Trophoblast cell (in vitro differentiated cells and primary cell): ENCODE measurements around the gene TNK1.

Experiments
- DNase-seq, 2 donors: peaks; one replicate each; pipeline ENCODE4 v3.0.0-alpha.2; 2016
- H2AFZ ChIP-seq: 2 replicates; pipeline ENCODE4 v1.6.1; 2013; ENCODE audit warnings: low read length, moderate library complexity, mild to moderate bottlenecking; ENCODE audit not compliant: insufficient read depth, poor library complexity
- H2AK5ac ChIP-seq: 2 replicates; pipeline ENCODE4 v1.6.1; 2013; ENCODE audit warnings: mild to moderate bottlenecking, low read length
- H2BK120ac ChIP-seq: 2 replicates; pipeline ENCODE4 v1.6.1; 2013; ENCODE audit warnings: low read length, mild to moderate bottlenecking, moderate library complexity; ENCODE audit not compliant: insufficient read depth, poor library complexity
- H2BK12ac ChIP-seq: 2 replicates; pipeline ENCODE4 v1.6.1; 2013; ENCODE audit warnings: mild to moderate bottlenecking, low read length, moderate library complexity
- H2BK5ac ChIP-seq: 2 replicates; pipeline ENCODE4 v1.6.1; 2013; ENCODE audit warnings: low read length, low read depth, moderate library complexity, mild to moderate bottlenecking; ENCODE audit not compliant: poor library complexity
- H3K14ac ChIP-seq: 2 replicates; pipeline ENCODE4 v1.6.1; 2013; ENCODE audit warnings: mild to moderate bottlenecking, low read length
- H3K18ac ChIP-seq: 2 replicates; pipeline ENCODE4 v1.6.1; 2013; ENCODE audit warnings: mild to moderate bottlenecking, low read length
- H3K23ac ChIP-seq: 2 replicates; pipeline ENCODE4 v1.6.1; 2013; ENCODE audit warnings: low read length
- H3K27ac ChIP-seq: 2 replicates; pipeline ENCODE4 v1.5.1; 2013; ENCODE audit warnings: low read depth, mild to moderate bottlenecking, inconsistent platforms, low read length, moderate library complexity
- H3K27me3 ChIP-seq: 2 replicates; pipeline ENCODE4 v1.6.1; 2013; ENCODE audit warnings: inconsistent platforms, mild to moderate bottlenecking, low read length, moderate library complexity; ENCODE audit not compliant: insufficient read depth
- H3K36me3 ChIP-seq, 2 experiments: 1 replicate in 1 of 2; 2 replicates in 1 of 2; pipeline ENCODE4 v1.6.1; 2013; ENCODE audit warnings: low read length in 2 of 2, mild to moderate bottlenecking in 2 of 2, moderate library complexity in 1 of 2; ENCODE audit not compliant: insufficient read depth in 2 of 2, control insufficient read depth in 1 of 2
- H3K4ac ChIP-seq: 2 replicates; pipeline ENCODE4 v1.6.1; 2013; ENCODE audit warnings: low read depth, mild to moderate bottlenecking, low read length, moderate library complexity
- H3K4me1 ChIP-seq, 2 experiments: 1 replicate in 1 of 2; 2 replicates in 1 of 2; pipeline ENCODE4 v1.6.1; 2013; ENCODE audit warnings: low read length in 2 of 2, mild to moderate bottlenecking in 2 of 2, moderate library complexity in 1 of 2; ENCODE audit not compliant: insufficient read depth in 2 of 2, control insufficient read depth in 1 of 2
- H3K4me2 ChIP-seq: 2 replicates; pipeline ENCODE4 v1.6.1; 2013; ENCODE audit warnings: inconsistent platforms, mild to moderate bottlenecking, low read length, moderate library complexity
- H3K4me3 ChIP-seq: 2 replicates; pipeline ENCODE4 v1.5.1; 2013; ENCODE audit warnings: mild to moderate bottlenecking, low read depth, low read length, inconsistent platforms
- H3K79me1 ChIP-seq: one replicate; pipeline ENCODE4 v1.6.1; 2013; ENCODE audit warnings: low read length
- H3K79me2 ChIP-seq: 2 replicates; pipeline ENCODE4 v1.6.1; 2013; ENCODE audit warnings: low read length, mild to moderate bottlenecking; ENCODE audit not compliant: control insufficient read depth, insufficient read depth, poor library complexity
- H3K9ac ChIP-seq: 2 replicates; pipeline ENCODE4 v1.6.1; 2013; ENCODE audit warnings: mild to moderate bottlenecking, low read length
- H3K9me3 ChIP-seq: 2 replicates; pipeline ENCODE4 v1.6.1; 2013; ENCODE audit warnings: low read depth, mild to moderate bottlenecking, control low read depth, inconsistent platforms, low read length; ENCODE audit not compliant: insufficient read depth
- H4K12ac ChIP-seq: 2 replicates; pipeline ENCODE4 v1.6.1; 2013; ENCODE audit warnings: low read depth, mild to moderate bottlenecking, low read length, moderate library complexity
- H4K8ac ChIP-seq: 2 replicates; pipeline ENCODE4 v1.6.1; 2013; ENCODE audit warnings: low read depth, mild to moderate bottlenecking, low read length, moderate library complexity
- H4K91ac ChIP-seq: one replicate; pipeline ENCODE4 v1.6.1; 2013; ENCODE audit warnings: low read depth, mild to moderate bottlenecking, low read length, moderate library complexity
- WGBS: extraction: QIAGEN DNeasy Blood & Tissue Kit; methylation state at CpG from one replicate; pipeline ENCODE4 v1.1.7; 2013; ENCODE audit warnings: missing lambda C conversion rate; ENCODE audit not compliant: insufficient read length, insufficient coverage; ENCODE audit errors: extremely low coverage; 5-methylcytosine and 5-hydroxymethylcytosine counted together

Gene TNK1

GRCh38 chr17:7423679-7424078 is 42.8 kb downstream of the TNK1 start:
- H2BK5ac ChIP-seq: no peak overlapping the region
- H3K27ac ChIP-seq: no peak overlapping the region
- H2AFZ ChIP-seq: no peak overlapping the region
- no peaks in the 10 kb centered on the region for H3K36me3 ChIP-seq
- H4K91ac ChIP-seq: no peak overlapping the region
- peaks cover 4% of the 10 kb centered on the region for H3K9me3 ChIP-seq
- H3K27me3 ChIP-seq: no peaks in the 10 kb centered on the region
- no peak overlapping the region for H2AK5ac ChIP-seq
- H3K79me1 ChIP-seq: no peaks in the 10 kb centered on the region
- H2BK120ac ChIP-seq: no peak overlapping the region
- no peak overlapping the region for H3K4ac ChIP-seq
- no peak for DNase-seq
- H3K23ac ChIP-seq: no peak overlapping the region
- H3K79me2 ChIP-seq: no peaks in the 10 kb centered on the region
- no peak overlapping the region for H3K4me2 ChIP-seq
- no peak overlapping the region for H3K4me3 ChIP-seq
- no peak overlapping the region for H4K12ac ChIP-seq
- peaks cover 0 to 2% of the 10 kb centered on the region in 2 experiments for H3K4me1 ChIP-seq
- H2BK12ac ChIP-seq: no peak overlapping the region
- no peak overlapping the region for H3K14ac ChIP-seq
- no peak overlapping the region for H3K18ac ChIP-seq
- WGBS: no CpG with 5 or more reads among the region's 4 CpGs
- H4K8ac ChIP-seq: no peak overlapping the region
- no peak overlapping the region for H3K9ac ChIP-seq

DNA sequence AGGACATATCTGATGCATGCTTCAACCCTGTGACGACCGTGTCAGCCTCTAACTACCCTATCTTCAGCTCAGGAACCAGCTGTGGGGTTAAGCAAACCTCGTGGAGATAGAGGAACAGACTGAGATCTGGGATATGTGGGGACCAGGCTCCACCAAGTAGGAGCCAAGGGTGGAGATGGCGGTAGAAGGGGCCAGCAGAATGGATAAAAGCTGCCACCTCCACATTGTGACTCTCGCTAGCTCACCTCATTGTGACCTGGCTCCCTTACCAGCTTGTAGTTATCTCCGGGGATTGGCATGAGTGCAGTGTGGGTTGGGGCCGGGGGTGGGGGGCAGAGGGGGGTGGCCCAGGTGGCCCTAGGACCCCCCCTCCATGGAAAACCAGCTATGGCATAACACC is 44.4 kb downstream of the TNK1 start, which contains the start of gene SPEM2:
Gene SPEM2, plus strand, starts transcription at position 301 of the 400 bp plus-strand sequence. Its CDS starts 73 bp downstream, at position 374.
- Histone ChIP-seq H2BK12ac (no peak within 1 kb of the TSS), H3K4me3 (no peak within 1 kb of the TSS), H3K4me1 (no peaks in the 10 kb centered on the region), H3K18ac (no peak within 1 kb of the TSS), H3K36me3 (no peaks in the 10 kb centered on the region), H3K4me2 (no peak within 1 kb of the TSS), H3K9me3 (peaks cover 4% of the 10 kb centered on the region), H3K14ac (no peak within 1 kb of the TSS), H2AK5ac (no peak within 1 kb of the TSS), H3K23ac (no peak within 1 kb of the TSS), H3K9ac (no peak within 1 kb of the TSS), H2BK120ac (no peak within 1 kb of the TSS), H3K79me1 (no peaks in the 10 kb centered on the region), H3K79me2 (no peaks in the 10 kb centered on the region), H3K4ac (no peak within 1 kb of the TSS), H4K91ac (no peak within 1 kb of the TSS), H2AFZ (no peak within 1 kb of the TSS), H4K12ac (no peak within 1 kb of the TSS), H4K8ac (no peak within 1 kb of the TSS), H2BK5ac (no peak within 1 kb of the TSS), H3K27ac (no peak within 1 kb of the TSS), H3K27me3 (no peaks in the 10 kb centered on the region)
- no CpG with 5 or more reads among the region's 7 CpGs for WGBS
- DNase-seq: no peak

- no peaks in the 10 kb centered on the region for H3K27me3 ChIP-seq
- DNase-seq: no peak
- no peak overlapping the region for H3K14ac ChIP-seq
- no peak overlapping the region for H4K8ac ChIP-seq
- H3K79me1 ChIP-seq: no peaks in the 10 kb centered on the region
- no peak overlapping the region for H2BK5ac ChIP-seq
- H3K4me3 ChIP-seq: no peak overlapping the region
- H4K12ac ChIP-seq: no peak overlapping the region
- H3K18ac ChIP-seq: no peak overlapping the region
- no peak overlapping the region for H2BK12ac ChIP-seq
- H3K9ac ChIP-seq: no peak overlapping the region
- H2BK120ac ChIP-seq: no peak overlapping the region
- peaks cover 4% of the 10 kb centered on the region for H3K9me3 ChIP-seq
- WGBS: no CpG with 5 or more reads among the region's 8 CpGs
- no peak overlapping the region for H3K27ac ChIP-seq
- no peak overlapping the region for H3K4me2 ChIP-seq
- no peaks in the 10 kb centered on the region for H3K79me2 ChIP-seq
- H4K91ac ChIP-seq: no peak overlapping the region
- H2AK5ac ChIP-seq: no peak overlapping the region
- no peaks in the 10 kb centered on the region for H3K36me3 ChIP-seq
- H3K4me1 ChIP-seq: no peaks in the 10 kb centered on the region
- H2AFZ ChIP-seq: no peak overlapping the region
- H3K4ac ChIP-seq: no peak overlapping the region
- H3K23ac ChIP-seq: no peak overlapping the region
Measured at GRCh38 chr17:7425756-7426155, 44.9 kb downstream of the TNK1 start.

- H3K18ac ChIP-seq: no peak overlapping the region
- no peaks in the 10 kb centered on the region for H3K79me2 ChIP-seq
- H4K12ac ChIP-seq: no peak overlapping the region
- DNase-seq: no peak
- no peaks in the 10 kb centered on the region for H3K27me3 ChIP-seq
- peaks cover 4% of the 10 kb centered on the region for H3K9me3 ChIP-seq
- no peak overlapping the region for H3K23ac ChIP-seq
- no peaks in the 10 kb centered on the region for H3K79me1 ChIP-seq
- WGBS: no CpG with 5 or more reads among the region's 33 CpGs
- no peak overlapping the region for H2BK120ac ChIP-seq
- no peak overlapping the region for H3K4ac ChIP-seq
- H4K8ac ChIP-seq: no peak overlapping the region
- H3K14ac ChIP-seq: no peak overlapping the region
- no peak overlapping the region for H2BK5ac ChIP-seq
- H3K4me3 ChIP-seq: no peak overlapping the region
- no peak overlapping the region for H2AK5ac ChIP-seq
- H3K4me2 ChIP-seq: no peak overlapping the region
- no peak overlapping the region for H2BK12ac ChIP-seq
- no peak overlapping the region for H3K9ac ChIP-seq
- no peak overlapping the region for H2AFZ ChIP-seq
- no peaks in the 10 kb centered on the region for H3K4me1 ChIP-seq
- H4K91ac ChIP-seq: no peak overlapping the region
- H3K36me3 ChIP-seq: no peaks in the 10 kb centered on the region
- H3K27ac ChIP-seq: no peak overlapping the region
Measured at GRCh38 chr17:7426203-7426863, 45.4 kb downstream of the TNK1 start.
